ENCODE results near the gene MERTK.
A peak's percentile ranks its signal among the peaks of the same experiment; 100 is the strongest.
"Not testable (repeated sequence)": the region's sequence is repeated elsewhere in the genome, so short reads cannot be mapped to it uniquely, and the experiment has no call there.

The MERTK gene

DNA sequence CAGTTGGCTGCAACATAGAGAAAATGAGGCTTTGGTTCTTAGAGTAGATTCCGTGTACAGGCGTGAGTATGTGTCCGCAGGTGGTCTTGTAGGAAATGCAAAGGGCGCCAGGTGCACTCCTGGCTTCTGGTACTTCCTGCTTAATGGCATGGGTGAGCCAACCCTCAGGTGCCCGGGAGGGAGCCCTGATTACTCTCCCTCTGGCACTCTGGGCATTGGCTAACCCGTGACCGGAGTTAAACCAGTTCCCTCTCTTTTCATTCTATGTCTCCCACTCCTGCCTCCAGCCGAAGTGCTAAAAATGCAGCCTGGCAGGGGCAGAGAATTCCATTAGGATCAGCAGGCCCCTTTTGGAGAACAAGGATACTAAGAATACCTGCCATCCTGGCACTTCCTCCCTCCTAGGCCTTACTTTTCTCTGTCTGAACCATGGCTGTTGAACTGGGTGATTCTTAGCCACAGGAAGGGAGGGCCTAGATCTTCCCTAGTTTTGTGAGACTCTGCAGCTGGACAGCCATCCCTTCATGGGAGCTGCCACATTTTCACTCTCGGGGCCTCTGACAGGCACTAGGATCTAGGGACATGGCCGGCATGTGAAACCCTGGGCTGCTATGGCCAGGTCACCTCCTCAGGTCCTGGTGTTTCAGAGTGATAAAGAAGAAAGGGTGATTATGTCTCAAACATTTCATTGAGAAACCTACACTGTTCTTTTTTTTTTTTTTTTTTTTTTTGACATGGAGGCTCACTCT is 6.5 kb downstream of the MERTK start:
- TF ChIP-seq, protein P1, sequence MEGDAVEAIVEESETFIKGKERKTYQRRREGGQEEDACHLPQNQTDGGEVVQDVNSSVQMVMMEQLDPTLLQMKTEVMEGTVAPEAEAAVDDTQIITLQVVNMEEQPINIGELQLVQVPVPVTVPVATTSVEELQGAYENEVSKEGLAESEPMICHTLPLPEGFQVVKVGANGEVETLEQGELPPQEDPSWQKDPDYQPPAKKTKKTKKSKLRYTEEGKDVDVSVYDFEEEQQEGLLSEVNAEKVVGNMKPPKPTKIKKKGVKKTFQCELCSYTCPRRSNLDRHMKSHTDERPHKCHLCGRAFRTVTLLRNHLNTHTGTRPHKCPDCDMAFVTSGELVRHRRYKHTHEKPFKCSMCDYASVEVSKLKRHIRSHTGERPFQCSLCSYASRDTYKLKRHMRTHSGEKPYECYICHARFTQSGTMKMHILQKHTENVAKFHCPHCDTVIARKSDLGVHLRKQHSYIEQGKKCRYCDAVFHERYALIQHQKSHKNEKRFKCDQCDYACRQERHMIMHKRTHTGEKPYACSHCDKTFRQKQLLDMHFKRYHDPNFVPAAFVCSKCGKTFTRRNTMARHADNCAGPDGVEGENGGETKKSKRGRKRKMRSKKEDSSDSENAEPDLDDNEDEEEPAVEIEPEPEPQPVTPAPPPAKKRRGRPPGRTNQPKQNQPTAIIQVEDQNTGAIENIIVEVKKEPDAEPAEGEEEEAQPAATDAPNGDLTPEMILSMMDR (IDR thresholded peaks at IDR 0.05; ENCODE audit: control insufficient read depth, extremely low read depth, insufficient read depth): no peak
- DNase-seq (ENCODE audit: low read depth): no peak
- H3K4me3 ChIP-seq (ENCODE audit: low read depth, low read length): no peak overlapping the region

- not testable (repeated sequence) for H3K4me3 ChIP-seq (ENCODE audit: low read depth, low read length); DNase-seq (ENCODE audit: low read depth)
These were observed 7.1 kb downstream of the MERTK start for GRCh38 chr2:111905475-111905869.

- DNase-seq (ENCODE audit: low read depth): peak; percentile 48
- H3K4me3 ChIP-seq (ENCODE audit: low read depth, low read length): no peak overlapping the region
- TF ChIP-seq, protein P1 (IDR thresholded peaks at IDR 0.05; ENCODE audit: control insufficient read depth, extremely low read depth, insufficient read depth): no peak
These were observed 7.8 kb downstream of the MERTK start for GRCh38 chr2:111905990-111906735.

- no peak for DNase-seq (ENCODE audit: low read depth)
- TF ChIP-seq, protein P1 (IDR thresholded peaks at IDR 0.05; ENCODE audit: control insufficient read depth, extremely low read depth, insufficient read depth): no peak
- H3K4me3 ChIP-seq (ENCODE audit: low read depth, low read length): no peak overlapping the region
These were observed 10.2 kb downstream of the MERTK start for GRCh38 chr2:111908578-111908977.

GRCh38 chr2:111909079-111909478 is 10.7 kb downstream of the MERTK start:
- TF ChIP-seq, protein P1 (IDR thresholded peaks at IDR 0.05; ENCODE audit: control insufficient read depth, extremely low read depth, insufficient read depth): no peak
- no peak overlapping the region for H3K4me3 ChIP-seq (ENCODE audit: low read depth, low read length)
- DNase-seq (ENCODE audit: low read depth): no peak

GRCh38 chr2:111909997-111910396 is 11.6 kb downstream of the MERTK start:
- H3K4me3 ChIP-seq (ENCODE audit: low read depth, low read length); DNase-seq (ENCODE audit: low read depth): not testable (repeated sequence)

DNA sequence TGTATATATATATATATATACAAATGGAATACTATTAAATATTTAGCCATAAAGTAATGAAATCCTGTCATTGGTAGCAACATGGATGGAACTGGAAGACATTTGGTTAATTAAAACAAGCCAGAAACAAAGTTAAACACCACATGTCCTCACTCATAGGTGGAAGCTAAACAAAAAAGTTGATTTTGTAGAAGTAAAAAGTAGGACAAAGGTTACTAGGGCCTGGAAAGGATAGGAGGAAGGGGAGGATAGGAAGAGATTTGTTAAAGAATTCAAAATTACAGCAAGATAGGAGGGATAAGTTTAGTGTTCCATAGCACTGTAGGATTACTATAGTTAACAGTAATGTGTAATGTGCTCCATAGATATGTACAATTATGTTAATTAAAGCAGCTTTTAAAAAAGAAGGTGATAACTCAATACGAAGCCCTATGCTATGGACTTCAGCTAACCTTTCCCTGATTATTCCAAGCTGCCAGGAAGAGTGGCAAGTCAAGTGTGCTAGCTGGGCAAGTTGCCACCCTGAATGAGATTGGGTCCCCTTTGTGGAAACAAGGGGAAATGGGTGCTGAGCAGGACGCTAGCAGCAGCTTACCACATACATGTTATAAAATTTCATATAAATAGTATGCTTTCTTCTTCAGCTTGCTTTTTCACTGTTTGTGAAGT is 12.3 kb downstream of the MERTK start:
- DNase-seq (ENCODE audit: low read depth): no peak
- TF ChIP-seq, protein P1 (IDR thresholded peaks at IDR 0.05; ENCODE audit: control insufficient read depth, extremely low read depth, insufficient read depth): no peak

DNA sequence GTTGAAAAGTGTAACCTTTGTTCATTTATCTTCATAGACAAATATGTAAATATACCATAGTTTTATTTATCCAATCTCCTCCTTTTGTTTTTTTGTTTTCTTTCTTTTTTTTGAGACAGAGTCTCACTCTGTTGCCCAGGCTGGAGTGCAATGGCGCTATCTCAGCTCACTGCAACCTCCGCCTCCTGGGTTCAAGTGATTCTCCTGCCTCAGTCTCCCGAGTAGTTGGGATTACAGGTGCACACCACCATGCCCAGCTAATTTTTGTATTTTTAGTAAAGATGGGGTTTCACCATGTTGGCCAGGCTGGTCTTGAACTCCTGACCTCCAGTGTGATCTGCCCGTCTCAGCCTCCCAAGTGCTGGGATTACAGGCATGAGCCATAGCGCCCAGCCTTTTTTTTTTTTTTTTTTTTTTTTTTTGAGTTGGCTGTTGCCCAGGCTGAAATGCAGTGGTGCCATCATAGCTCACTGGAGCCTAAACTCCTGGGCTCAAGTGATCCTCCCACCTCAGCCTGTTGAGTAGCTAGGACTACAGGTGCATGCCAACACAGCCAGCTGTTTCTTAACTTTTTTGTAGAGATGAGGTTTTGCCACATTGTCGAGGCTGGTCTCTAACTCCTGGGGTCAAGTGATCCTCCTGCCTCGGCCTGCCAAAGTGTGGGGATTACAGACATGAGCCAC is 13.0 kb downstream of the MERTK start:
- DNase-seq (ENCODE audit: low read depth): not testable (repeated sequence)

More for the DNA sequence above, 12.3 kb downstream of the MERTK start:
- H3K4me3 ChIP-seq (ENCODE audit: low read depth, low read length): no peak overlapping the region

More for the DNA sequence above, 13.0 kb downstream of the MERTK start:
- H3K4me3 ChIP-seq (ENCODE audit: low read depth, low read length): not testable (repeated sequence)
